MCF 10A (cell line): ENCODE results near the gene ABHD16B. TPM values are rescaled to one million over a fixed set of nuclear protein-coding genes. Genes with fewer than 3 reads are reported as not detected.
"Not testable (repeated sequence)": the region's sequence is repeated elsewhere in the genome, so short reads cannot be mapped to it uniquely, and the experiment has no call there.

Experiments
- BruUV-seq: library from RNA; stranded (reverse); fragments of 400-500 nt; replicated peaks from 2 replicates; lab custom pipeline; 2021; lab: Mats Ljungman, UMichigan
- CTCF ChIA-PET: fragments of 300-600 bp; sonication (Branson Sonifier 250); formaldehyde crosslinking; extraction: SDS; loops from one replicate; lab custom pipeline; 2021; ENCODE audit warnings: antibody characterized with exemption, inconsistent platforms; lab: Yijun Ruan, JAX
- POLR2A ChIA-PET: fragments of 300-600, 350-650 bp; sonication (Branson Sonifier 250); formaldehyde crosslinking; extraction: SDS; loops from one replicate; lab custom pipeline; 2020; ENCODE audit warnings: antibody characterized with exemption, inconsistent platforms; lab: Yijun Ruan, JAX
- DNase-seq: peaks from one replicate; pipeline ENCODE4 v3.0.0-alpha.2; 2018; ENCODE audit not compliant: unreplicated experiment
- H3K27ac Mint-ChIP-seq: one replicate; pipeline ENCODE4 v1.8.0; 2022; ENCODE audit warnings: mild to moderate bottlenecking, low read depth, mixed read lengths; ENCODE audit not compliant: unreplicated experiment
- H3K27me3 Mint-ChIP-seq: one replicate; pipeline ENCODE4 v1.8.0; 2022; ENCODE audit warnings: mixed read lengths; ENCODE audit not compliant: insufficient read depth, unreplicated experiment
- H3K36me3 Mint-ChIP-seq: one replicate; pipeline ENCODE4 v1.8.0; 2022; ENCODE audit warnings: mild to moderate bottlenecking, moderate library complexity, mixed read lengths; ENCODE audit not compliant: insufficient read depth, unreplicated experiment
- H3K4me1 Mint-ChIP-seq: one replicate; pipeline ENCODE4 v1.8.0; 2022; ENCODE audit warnings: mixed read lengths; ENCODE audit not compliant: insufficient read depth, unreplicated experiment
- H3K4me3 Mint-ChIP-seq: one replicate; pipeline ENCODE4 v1.8.0; 2022; ENCODE audit warnings: mild to moderate bottlenecking, moderate library complexity, mixed read lengths; ENCODE audit not compliant: unreplicated experiment
- H3K9me3 Mint-ChIP-seq: one replicate; pipeline ENCODE4 v1.8.0; 2022; ENCODE audit warnings: mixed read lengths; ENCODE audit not compliant: unreplicated experiment
- CTCF ChIP-seq: fragments of 200-600 bp; IDR thresholded peaks from one replicate; pipeline ENCODE4 v1.8.0; 2022; ENCODE audit warnings: antibody characterized with exemption, mild to moderate bottlenecking; ENCODE audit not compliant: unreplicated experiment
- intact Hi-C: fragments of 100-400 bp; cut with micrococcal nuclease; formaldehyde crosslinking; loops from 2 replicates; pipeline ENCODE4 v1.14.1; 2022
- total RNA-seq: library from RNA; stranded (reverse); gene quantifications from 2 replicates; pipeline ENCODE4 v1.2.3, GENCODE V29; 2022

Gene ABHD16B
- total RNA-seq, 1 experiment from 2014 or later = not detected

GRCh38 chr20:63877755-63878470 lies 16.6 kb downstream of the ABHD16B start:
- H3K27ac Mint-ChIP-seq = no peak overlapping the region
- no peaks in the 10 kb centered on the region for H3K9me3 Mint-ChIP-seq
- no peak for TF ChIP-seq CTCF
- intact Hi-C loops = no loop called here
- no peaks in the 10 kb centered on the region for H3K27me3 Mint-ChIP-seq
- CTCF ChIA-PET = no interaction called here
- peaks cover 6% of the 10 kb centered on the region for H3K4me1 Mint-ChIP-seq
- no TSS peak for BruUV-seq
- H3K36me3 Mint-ChIP-seq = peaks cover 68% of the 10 kb centered on the region
- H3K4me3 Mint-ChIP-seq = no peak overlapping the region
- POLR2A ChIA-PET = interaction anchor here (0.7 to 7.5 kb wide), 4 partner anchors 10 to 170 kb away, joined by 3 to 85 read pairs (median 4); partner anchors contain the start of genes ARFRP1, TPD52L2 and ZGPAT
- no peak for DNase-seq

DNA sequence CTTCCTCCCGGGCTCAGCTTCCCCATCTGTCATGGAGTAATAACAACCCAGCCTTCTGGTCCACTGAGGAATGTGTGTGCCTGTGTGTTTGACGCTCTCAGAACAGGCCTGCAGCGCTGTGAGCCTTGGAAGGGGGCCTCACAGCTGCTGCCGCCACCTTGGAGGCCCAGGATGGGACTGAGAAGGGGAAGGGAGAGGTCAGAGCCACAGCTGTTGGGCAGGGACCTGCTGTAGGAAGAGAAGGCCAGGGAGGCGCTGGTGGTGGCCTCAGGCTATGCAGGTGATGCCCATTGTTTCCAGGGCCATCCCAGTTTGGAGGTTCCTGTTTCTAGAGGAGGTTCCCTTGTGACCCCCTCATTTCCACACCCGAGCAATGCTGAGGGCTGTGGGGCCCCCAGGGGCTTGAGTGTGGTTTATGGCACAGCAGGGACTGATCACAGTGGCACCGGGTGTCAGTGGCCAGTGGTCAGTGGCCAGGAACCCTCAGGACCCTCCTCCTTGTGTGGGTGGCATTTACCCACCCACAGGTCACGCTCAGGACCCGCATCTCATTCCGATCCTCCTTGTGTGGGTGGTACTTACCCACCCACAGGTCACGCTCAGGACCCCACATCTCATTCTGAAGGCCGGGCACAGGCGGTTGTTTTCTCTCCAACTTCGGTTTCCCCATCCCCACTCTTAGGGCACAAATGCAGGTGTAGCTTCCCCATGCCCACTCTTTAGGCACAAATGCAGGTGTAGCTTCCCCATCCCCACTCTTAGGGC lies 17.8 kb downstream of the ABHD16B start:
- ChIA-PET CTCF (no interaction called here), POLR2A (interaction anchor here (1.4 to 7.5 kb wide), 2 partner anchors 14 to 171 kb away, joined by 6 to 85 read pairs; partner anchors contain the start of genes ARFRP1, TPD52L2 and ZGPAT)
- intact Hi-C loops = no loop called here
- Mint-ChIP-seq H3K36me3 (peaks cover 65% of the 10 kb centered on the region), H3K4me1 (peaks cover 1% of the 10 kb centered on the region), H3K4me3 (no peak overlapping the region), H3K27me3 (no peaks in the 10 kb centered on the region), H3K27ac (no peak overlapping the region), H3K9me3 (no peaks in the 10 kb centered on the region)
- TF ChIP-seq CTCF = no peak
- no TSS peak for BruUV-seq
- DNase-seq = no peak

DNA sequence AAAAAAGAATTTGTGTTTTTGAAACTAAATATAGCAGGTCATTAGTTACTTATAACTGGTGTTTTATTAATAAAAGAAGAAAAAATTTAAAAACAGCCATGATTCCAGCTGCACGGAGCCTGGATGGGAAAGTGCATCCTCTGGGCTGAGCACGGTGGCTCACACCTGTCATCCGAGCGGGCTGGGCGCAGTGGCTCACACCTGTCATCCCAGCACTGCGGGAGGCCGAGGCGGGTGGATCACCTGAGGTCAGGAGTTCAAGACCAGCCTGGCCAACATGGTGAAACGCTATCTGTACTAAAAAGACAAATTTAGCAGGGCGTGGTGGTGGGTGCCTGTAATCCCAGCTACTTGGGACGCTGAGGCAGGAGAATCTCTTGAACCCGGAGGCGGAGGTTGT lies 19.6 kb downstream of the ABHD16B start:
- DNase-seq, H3K27me3 Mint-ChIP-seq, H3K27ac Mint-ChIP-seq, intact Hi-C loops, H3K9me3 Mint-ChIP-seq, H3K4me3 Mint-ChIP-seq, CTCF ChIA-PET, BruUV-seq: not testable (repeated sequence)
- Mint-ChIP-seq H3K4me1 (peaks cover 16% of the 10 kb centered on the region), H3K36me3 (peaks cover 65% of the 10 kb centered on the region)
- POLR2A ChIA-PET = interaction anchor here (0.6 to 5.2 kb wide), 6 partner anchors 8 to 264 kb away, joined by 3 to 42 read pairs (median 4); partner anchors contain the start of gene TPD52L2

GRCh38 chr20:63881451-63882226 lies 20.3 kb downstream of the ABHD16B start:
- intact Hi-C loops = no loop called here
- TF ChIP-seq CTCF = no peak
- Mint-ChIP-seq H3K27me3 (no peaks in the 10 kb centered on the region), H3K9me3 (no peaks in the 10 kb centered on the region), H3K36me3 (peaks cover 63% of the 10 kb centered on the region), H3K4me3 (no peak overlapping the region), H3K4me1 (peaks cover 16% of the 10 kb centered on the region), H3K27ac (no peak overlapping the region)
- DNase-seq = no peak
- CTCF ChIA-PET = interaction anchor here (1.0 to 1.2 kb wide), 2 partner anchors 16 to 92 kb away, joined by 3 to 5 read pairs; no protein-coding TSS in a partner anchor
- BruUV-seq = no TSS peak
- POLR2A ChIA-PET = interaction anchor here (1.1 to 5.2 kb wide), 4 partner anchors 9 to 16 kb away, joined by 3 to 42 read pairs (median 6); partner anchors contain the start of gene TPD52L2
